ENCODE data around the gene PYGM.
"Not testable (repeated sequence)": the region's sequence is repeated elsewhere in the genome, so short reads cannot be mapped to it uniquely, and the experiment has no call there.

Gene PYGM

GRCh38 chr11:64715756-64716472 lies 43.9 kb downstream of the PYGM start:
- DNase-seq, result no peak

DNA sequence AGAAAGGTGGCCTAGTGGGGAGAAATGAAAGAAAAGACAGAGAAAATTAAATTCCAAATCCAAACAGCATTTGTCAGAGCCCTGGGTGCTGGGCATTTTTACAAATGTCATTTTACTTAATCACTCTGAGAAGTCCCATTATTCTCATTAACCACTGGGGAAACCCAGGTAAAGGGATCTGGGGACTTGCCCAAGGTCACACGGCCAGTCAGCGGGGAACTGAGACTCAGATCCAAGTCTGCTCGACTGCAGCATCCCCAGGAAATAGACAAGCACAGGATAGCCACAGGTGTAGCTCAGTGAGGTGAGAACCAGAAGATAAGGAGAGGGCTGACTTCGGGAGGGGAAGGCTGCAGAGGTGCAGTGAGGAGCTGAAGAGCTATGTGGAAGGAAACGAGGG lies 44.7 kb downstream of the PYGM start:
- no peak for DNase-seq

DNA sequence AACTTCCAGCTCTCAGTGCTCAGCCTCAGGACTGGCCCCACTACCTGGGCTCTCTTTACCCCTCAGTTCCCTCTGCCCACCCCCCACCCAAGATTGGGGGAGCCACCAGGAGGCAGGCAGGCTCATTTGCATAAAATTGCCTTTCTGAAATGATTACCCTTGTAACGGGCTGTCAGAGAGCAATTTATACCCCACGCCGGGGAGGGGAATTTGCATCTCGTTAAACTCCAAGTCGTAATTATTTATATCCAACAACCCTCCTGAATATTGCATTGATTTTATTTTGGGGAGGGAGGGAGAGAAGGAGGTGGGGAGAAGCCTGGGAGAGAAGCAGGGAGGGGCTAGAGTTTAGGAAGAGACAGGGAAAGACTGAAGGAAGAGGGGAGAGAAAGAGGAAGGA lies 45.1 kb downstream of the PYGM start:
- DNase-seq, result no peak

DNA sequence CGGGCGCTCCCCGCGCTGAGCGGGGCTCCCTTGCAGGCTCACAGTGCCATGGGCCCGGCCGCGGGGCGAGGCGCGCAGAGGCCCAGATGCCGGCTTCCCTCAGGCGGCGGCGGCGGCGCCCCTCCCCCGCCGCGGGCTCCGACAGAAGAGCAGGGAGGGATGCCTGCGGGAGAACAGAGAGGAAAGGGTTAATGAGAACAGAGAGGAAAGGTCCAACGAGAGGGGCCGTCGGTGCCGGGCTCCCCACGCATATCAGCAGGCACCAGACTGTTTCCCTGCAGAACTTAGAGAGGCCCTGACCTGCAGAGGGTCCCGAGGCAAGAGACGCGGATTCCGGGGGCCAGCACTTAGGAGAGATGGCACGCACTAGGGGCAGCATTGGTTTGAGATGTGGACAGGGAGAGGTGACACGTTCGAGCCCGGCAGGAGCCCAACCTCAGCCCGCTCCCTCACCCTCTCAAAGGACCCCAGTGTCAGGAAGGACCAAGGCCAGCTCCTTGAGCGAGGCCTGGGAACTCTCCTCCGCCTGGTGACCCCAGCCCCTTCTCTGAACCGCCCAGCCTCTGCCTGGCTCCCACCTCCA lies 45.9 kb downstream of the PYGM start:
- no peak for DNase-seq

GRCh38 chr11:64713016-64713707 lies 46.6 kb downstream of the PYGM start:
- DNase-seq, result no peak

DNA sequence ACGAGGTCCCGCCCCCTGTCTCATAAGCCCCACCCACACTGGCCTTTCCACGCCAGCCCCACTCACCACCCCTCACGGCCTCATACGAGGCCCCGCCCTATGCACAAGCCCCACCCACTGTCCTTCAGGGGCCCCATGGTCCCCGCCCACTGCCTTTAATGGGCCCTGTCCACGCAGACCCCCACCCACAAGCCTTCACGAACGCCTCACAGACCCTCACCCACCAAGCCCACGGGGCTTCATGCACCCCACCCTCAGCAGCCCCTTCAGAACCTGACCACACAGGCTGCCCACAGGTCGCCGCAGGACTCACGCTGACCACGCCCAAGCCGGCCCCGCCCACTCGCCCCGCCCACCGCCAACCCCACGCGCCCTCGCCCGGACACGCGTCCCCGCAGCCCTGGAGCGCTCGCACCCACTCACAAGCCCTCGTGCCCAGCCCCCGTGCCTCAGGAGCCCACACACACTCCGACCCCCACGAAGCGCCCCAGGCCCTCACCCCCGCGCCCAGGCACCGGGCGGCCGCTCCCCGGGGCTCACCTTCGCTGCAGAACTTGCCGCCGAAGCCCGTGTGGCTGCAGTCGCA lies 47.3 kb downstream of the PYGM start:
- no peak for DNase-seq

DNA sequence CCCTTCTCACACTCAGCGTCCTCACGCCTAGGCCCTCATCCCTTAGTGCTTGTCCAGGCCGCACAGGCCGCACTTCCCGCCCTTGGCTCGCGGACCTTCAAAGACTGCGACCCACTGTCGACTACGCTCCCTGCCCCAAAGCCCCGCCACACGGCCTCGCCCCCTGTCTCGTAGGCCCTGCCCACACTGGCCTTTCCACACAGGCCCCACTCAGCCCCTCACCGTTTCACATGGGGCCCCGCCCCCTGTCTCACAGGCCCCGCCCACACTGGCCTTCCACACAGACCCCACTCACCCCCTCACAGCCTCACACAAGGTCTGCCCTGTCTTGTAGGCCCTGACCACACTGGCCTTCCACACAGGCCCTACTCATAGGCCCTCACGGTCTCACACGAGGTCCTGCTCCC lies 47.8 kb downstream of the PYGM start:
- no peak for DNase-seq

- no peak for DNase-seq
Observed at GRCh38 chr11:64711138-64711955, 48.4 kb downstream of the PYGM start.

GRCh38 chr11:64710418-64711137 lies 49.2 kb downstream of the PYGM start:
- no peak for DNase-seq

DNA sequence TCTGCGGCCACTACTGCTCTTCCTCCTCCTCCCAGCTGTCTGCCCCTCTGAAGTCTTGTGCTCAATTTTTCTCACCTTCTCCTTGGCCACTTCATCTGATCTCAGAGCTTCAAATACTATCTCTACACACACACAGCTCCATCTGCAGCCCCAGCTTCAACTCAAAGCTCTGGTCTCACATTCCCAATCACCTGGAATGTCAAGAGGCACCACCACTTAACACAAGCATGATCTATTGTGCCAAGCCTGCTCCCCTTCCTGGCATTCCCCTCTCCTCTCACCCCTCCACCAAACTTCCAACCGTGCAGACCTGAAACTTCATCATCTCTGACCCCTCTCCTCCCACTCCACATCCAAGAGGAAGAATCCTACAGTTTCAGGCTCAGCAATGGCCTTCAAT lies 54.3 kb downstream of the PYGM start:
- no peak for DNase-seq

- no peak for DNase-seq
Observed at GRCh38 chr11:64703048-64703447, 56.7 kb downstream of the PYGM start.

- not testable (repeated sequence) for DNase-seq
Observed at GRCh38 chr11:64701956-64702355, 57.8 kb downstream of the PYGM start.

- DNase-seq, result no peak
Observed at GRCh38 chr11:64698427-64698826, 61.3 kb downstream of the PYGM start.

DNA sequence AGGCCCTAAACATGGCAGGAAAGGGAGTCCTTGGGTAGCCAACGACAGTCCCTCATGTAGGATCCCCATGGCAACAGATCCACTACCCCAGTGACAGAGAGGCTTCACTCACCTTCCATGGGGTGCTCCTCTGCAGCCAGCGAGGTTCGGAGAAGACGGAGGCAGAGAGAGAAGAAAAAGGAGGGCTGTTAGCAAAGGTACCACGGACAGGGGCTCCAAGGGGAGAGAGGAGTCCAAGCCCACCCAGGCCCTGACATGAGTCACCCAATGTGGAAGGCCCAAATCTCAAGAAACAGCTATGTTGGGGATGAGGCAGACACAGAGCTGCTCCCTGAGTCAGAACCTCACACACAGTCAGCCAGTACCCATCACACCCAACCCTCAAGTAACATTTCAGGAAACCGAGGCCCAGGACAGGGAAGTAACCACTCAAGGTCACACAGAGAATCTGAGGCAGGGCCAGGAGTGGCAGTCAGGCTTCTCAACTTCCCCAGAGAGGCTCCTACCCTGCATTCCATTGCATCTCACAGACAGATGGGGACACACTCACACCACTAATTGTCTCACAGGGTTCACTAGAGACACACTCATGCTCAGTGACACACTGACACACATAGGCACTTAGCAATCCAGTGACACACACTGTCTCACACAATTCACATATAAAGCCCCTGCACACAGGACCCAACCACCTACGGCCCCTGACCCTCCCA lies 62.0 kb downstream of the PYGM start:
- no peak for DNase-seq

Measured in inflammatory macrophage (primary cell).